Islet precursor cell (in vitro differentiated cells): Measurements from ENCODE around the gene POLD4.

Experiments
- DNase-seq: peaks from one replicate; pipeline ENCODE4 v3.0.0-alpha.2; 2018

The POLD4 gene

DNA sequence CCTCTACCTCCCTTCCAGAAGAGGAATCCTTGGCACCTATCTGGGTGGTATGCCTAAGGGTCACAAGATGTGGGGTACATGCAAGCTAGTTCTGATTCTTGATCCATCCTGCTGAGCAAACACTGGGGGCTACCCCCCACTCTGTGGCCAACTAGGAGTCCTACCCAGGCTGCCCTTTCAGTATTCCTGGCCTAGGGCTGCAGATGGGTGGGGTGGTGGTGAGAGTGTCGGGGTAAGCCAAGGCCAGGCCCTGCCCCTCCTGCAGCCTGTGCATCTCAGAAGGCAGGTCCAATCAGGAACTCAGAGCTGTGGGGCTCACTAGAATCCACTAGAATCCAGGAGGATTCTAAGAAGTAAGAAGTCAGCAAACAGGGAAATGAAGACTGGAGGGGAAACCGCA is 39.1 kb downstream of the POLD4 start:
- DNase-seq: no peak

GRCh38 chr11:67313125-67313890 is 40.0 kb downstream of the POLD4 start:
- DNase-seq: no peak

DNA sequence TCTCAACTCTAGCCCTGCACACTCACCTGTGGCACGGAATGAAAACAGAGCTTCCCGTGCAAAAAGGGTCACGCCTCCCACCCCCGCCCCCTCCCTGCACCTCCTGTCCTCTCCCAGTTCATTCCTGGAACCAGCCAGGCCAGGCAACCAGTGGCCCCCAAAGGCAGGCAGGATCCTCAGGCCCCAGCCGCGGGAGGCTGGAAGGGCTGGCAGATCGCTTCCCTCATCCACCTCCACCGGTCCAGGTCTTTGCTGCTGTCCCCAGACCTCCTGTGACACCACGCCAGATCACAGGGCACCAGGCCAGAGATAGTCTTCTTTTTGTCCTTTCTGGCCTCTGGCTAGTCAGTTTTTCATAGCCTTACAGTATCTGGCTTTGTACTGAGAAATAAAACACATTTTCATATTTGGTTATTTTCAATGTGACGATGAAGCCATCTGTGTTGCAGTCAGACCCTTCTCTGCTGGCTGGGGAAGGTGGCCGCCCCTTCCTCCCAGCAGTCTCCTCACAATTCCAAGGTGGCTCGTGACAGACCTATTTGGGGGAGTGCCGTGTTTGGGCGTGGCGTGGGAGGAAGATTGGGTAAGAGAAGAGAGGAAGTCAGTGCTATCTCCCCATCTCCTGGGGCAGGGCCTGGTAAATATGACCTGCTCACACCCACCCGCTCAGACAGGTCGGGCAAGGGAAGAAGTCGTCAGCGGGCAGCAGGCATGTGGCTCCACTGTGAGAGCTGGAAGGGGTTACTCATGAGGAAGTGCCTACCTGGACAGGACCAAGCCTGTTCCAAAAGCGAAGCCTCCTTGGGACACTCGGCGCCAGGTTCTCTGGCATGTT is 40.9 kb downstream of the POLD4 start:
- DNase-seq: no peak

- DNase-seq: no peak
These were observed 41.7 kb downstream of the POLD4 start for GRCh38 chr11:67311556-67312082.

GRCh38 chr11:67311051-67311555 is 42.2 kb downstream of the POLD4 start:
- DNase-seq: no peak

GRCh38 chr11:67310246-67311050 is 42.9 kb downstream of the POLD4 start:
- DNase-seq: no peak

- no peak for DNase-seq
These were observed 43.7 kb downstream of the POLD4 start for GRCh38 chr11:67309661-67310061.

- DNase-seq: no peak
These were observed 44.2 kb downstream of the POLD4 start for GRCh38 chr11:67309166-67309565.

DNA sequence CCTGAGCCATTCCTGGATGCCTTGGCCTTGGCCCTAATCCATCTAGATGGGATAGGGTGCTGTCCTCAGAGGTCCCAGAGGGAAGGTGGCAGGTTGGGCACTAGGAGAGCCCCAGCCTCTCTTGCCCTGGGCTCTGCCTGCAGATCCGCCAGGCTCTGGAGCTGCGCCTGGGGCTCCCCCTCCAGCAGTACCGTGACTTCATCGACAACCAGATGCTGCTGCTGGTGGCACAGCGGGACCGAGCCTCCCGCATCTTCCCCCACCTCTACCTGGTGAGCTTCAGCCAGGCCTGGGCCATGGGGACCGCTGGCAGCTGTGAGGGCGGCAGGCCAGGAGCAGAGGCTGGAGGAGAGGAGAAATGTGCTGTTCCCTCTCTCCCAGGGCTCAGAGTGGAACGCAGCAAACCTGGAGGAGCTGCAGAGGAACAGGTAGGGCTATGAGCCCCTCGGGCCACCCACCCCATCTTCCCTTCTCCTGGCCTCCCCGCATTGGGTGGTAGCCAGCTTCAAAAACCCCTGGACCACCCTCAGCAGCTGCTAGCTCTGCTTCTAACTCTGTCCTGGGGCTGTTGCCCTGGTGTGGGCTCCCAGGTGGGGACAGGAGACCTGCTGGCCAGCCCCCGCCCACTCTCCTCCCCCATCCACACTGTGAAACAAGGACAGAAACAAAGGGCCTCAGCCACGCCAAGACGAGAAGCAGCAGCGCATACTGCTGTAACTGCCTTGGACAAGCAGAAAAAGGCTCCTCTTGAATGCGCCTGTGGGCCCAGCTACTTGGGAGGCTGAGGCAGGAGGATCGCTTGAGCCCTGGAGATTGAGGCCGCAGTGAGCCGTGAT is 45.1 kb downstream of the POLD4 start:
- DNase-seq: no peak

- DNase-seq: peak; percentile 46
These were observed 45.8 kb downstream of the POLD4 start for GRCh38 chr11:67307545-67308001.

GRCh38 chr11:67306769-67307544 is 46.4 kb downstream of the POLD4 start:
- peak; percentile 46 for DNase-seq

- peak; percentile 41 for DNase-seq
These were observed 48.7 kb downstream of the POLD4 start for GRCh38 chr11:67304511-67305113.

- DNase-seq: peak; percentile 87
These were observed 49.4 kb downstream of the POLD4 start for GRCh38 chr11:67303835-67304411.

- peak; percentile 87 for DNase-seq
These were observed 50.1 kb downstream of the POLD4 start, which contains the start of gene SSH3 for GRCh38 chr11:67303132-67303834. TSS of gene SSH3 (plus strand) at chr11:67303530. CDS start at chr11:67303626, 96 bp downstream.

DNA sequence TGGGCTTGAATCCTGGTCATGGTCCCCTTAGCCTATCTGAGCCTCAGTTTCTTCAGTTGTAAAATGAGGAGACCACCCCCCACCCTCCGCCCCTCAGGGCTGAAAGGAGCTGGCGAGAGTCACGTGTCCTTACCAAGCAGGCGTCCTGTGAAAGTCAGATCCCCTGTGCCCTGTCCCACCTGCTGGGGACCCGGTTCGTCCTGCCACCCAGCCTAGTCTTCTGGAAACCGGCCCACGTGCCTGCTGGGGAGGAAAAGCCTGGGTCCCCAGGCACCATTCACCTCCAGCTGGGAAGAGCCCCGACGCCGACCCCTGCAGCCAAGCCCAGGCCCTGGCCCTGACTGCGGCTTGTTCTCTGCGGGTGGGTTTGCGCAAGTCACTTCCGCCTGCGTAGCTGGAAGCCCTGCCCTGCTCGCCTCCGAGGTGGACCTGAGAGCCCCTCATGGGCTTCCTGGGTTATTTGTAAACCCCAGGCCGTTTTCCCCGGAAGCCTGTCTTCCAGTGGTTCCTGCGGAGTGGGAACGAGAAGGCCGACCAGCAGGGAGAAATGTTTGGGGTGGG is 50.7 kb downstream of the POLD4 start:
- DNase-seq: peak; percentile 79

DNA sequence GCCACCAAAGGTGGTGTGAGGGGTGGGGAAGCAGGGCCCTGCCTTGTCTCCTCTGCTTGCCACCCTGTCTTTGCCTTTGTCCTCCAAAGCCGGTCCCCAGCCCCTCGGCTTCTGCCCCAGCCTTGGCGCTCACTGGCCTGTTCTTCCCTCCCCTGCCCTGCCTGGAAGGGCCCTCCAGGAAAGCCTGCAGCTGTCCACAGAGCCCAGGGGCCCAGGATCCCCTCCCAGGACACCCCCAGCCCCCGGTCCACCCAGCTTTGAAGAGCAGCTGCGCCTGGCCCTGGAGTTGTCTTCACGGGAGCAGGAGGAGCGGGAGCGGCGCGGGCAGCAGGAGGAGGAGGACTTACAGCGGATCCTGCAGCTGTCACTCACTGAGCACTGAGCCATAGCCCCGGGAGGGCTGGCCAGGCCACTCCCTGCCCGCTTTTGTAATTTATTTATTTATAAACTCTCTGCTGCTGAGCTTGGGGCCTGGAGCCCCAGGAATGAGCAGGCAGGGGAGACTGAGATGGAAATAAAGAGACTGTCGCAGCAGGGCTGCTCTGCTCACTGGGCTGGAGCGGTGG is 51.3 kb downstream of the POLD4 start:
- peak; percentile 79 for DNase-seq

DNA sequence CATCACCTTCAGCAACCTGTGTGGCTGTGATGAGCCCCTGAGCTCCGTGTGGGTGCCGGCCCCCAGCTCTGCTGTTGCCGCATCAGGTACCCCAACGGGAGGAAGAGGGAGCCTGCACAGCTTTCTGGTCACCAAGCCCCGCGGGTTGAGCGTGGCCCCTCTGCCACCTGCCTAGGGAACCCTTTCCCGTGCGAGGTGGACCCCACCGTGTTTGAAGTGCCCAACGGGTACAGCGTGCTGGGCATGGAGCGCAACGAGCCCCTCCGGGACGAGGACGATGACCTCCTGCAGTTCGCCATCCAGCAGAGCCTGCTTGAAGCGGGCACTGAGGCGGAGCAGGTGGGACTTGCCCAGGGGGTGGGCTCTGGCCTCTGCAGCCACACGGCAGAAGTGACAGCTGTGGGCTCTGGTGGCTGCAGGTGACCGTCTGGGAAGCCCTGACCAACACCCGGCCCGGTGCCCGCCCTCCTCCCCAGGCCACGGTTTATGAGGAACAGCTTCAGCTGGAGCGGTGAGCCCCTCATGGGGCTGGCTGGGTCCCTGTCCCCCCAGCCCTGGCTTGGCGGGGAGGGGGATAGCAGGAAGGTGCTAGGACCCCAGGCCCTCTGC is 51.9 kb downstream of the POLD4 start:
- DNase-seq: peak; percentile 43
